Prostate gland (tissue), 2 donors: ENCODE data around the gene CFAP54. TPM values are rescaled to one million over a fixed set of nuclear protein-coding genes. Genes with fewer than 3 reads are reported as not detected.
"Not testable (repeated sequence)": the region's sequence is repeated elsewhere in the genome, so short reads cannot be mapped to it uniquely, and the experiment has no call there.

Source experiments
- DNase-seq: peaks from one replicate; pipeline ENCODE4 v3.0.0-alpha.2; 2019; ENCODE audit warnings: low spot score
- H3K27ac ChIP-seq, 2 donors: fragments of 200-600 bp; sonication (generic); 2 replicates each; pipeline ENCODE4 v1.5.1; 2017 to 2019
- H3K27me3 ChIP-seq: fragments of 200-600 bp; sonication (generic); replicated peaks from 2 replicates; pipeline ENCODE4 v1.5.1; 2019; ENCODE audit not compliant: insufficient read depth
- H3K36me3 ChIP-seq, 2 donors: fragments of 200-600 bp; sonication (generic); 1 replicate in 1 of 2; 2 replicates in 1 of 2; pipeline versions ENCODE4 v1.5.1 to v1.8.1; 2017 to 2019
- H3K4me1 ChIP-seq: fragments of 200-600 bp; sonication (generic); replicated peaks from 2 replicates; pipeline ENCODE4 v1.5.1; 2019
- H3K4me3 ChIP-seq, 2 donors: fragments of 200-600 bp; sonication (generic); 2 replicates each; pipeline ENCODE4 v1.5.1; 2017 to 2019
- H3K9me3 ChIP-seq: fragments of 200-600 bp; sonication (generic); 2 replicates; pipeline ENCODE4 v1.5.1; 2017
- POLR2A ChIP-seq: fragments of 450-650 bp; IDR thresholded peaks from one replicate; pipeline ENCODE4 v1.6.1; 2016; ENCODE audit warnings: antibody characterized with exemption, mild to moderate bottlenecking
- POLR2AphosphoS5 ChIP-seq: sonication (generic); formaldehyde crosslinking; IDR thresholded peaks from one replicate; pipeline ENCODE4 v1.6.1; 2017; ENCODE audit warnings: antibody characterized with exemption
- WGBS: methylation state at CpG from one replicate; pipeline ENCODE4 v1.1.5; 2018; 5-methylcytosine and 5-hydroxymethylcytosine counted together
- intact Hi-C: fragments of 100-400 bp; cut with DNase I; formaldehyde crosslinking; loops from one replicate; pipeline ENCODE4 v1.14.2; 2022
- total RNA-seq, 2 donors: library from RNA; depleted of rRNA; stranded (reverse); fragments of >200 nt; gene quantifications; one replicate each; pipeline ENCODE4 v1.1.0, GENCODE V29; 2016
- TF ChIP-seq, protein P1 (sequence below), 4 experiments: fragments of 200-600 bp in 2 of 4; fragments of 450-650 bp in 2 of 4; sonication (generic) in 2 of 4; IDR thresholded peaks; 1 replicate in 3 of 4; 2 replicates in 1 of 4; pipeline ENCODE4 v1.5.1; 2016 to 2019; ENCODE audit warnings: antibody characterized with exemption in 4 of 4, mild to moderate bottlenecking in 2 of 4, moderate library complexity in 2 of 4

CFAP54 gene
- total RNA-seq, 2 donors from 2014 or later: 0.68 to 2.3 TPM

DNA sequence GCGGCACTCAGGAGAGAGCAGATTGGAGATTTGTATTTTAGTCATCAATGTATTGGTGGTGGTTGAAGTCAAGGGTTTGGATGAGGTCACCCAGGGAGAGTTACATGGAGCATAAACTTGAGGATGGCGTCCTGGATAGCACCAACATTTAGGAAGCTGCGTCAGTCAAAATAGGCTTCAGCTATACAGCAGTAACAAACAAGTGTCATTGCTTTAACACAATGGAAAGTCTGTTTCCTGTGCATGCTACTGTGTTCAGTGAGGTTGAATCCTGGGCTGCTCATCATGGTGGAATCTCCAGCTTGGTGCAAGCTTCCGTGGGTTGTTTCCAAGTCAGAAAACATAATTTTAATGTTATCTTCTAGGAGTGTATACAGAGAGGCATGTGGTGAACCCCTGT is 180.4 kb downstream of the CFAP54 start:
- intact Hi-C loops: no loop called here

GRCh38 chr12:96670334-96670899 is 181.0 kb downstream of the CFAP54 start:
- no peaks in the 10 kb centered on the region for H3K36me3 ChIP-seq
- no peaks in the 10 kb centered on the region for H3K4me1 ChIP-seq
- no peak overlapping the region for H3K4me3 ChIP-seq
- TF ChIP-seq POLR2AphosphoS5 (no peak), POLR2A (no peak)
- TF ChIP-seq, protein P1, sequence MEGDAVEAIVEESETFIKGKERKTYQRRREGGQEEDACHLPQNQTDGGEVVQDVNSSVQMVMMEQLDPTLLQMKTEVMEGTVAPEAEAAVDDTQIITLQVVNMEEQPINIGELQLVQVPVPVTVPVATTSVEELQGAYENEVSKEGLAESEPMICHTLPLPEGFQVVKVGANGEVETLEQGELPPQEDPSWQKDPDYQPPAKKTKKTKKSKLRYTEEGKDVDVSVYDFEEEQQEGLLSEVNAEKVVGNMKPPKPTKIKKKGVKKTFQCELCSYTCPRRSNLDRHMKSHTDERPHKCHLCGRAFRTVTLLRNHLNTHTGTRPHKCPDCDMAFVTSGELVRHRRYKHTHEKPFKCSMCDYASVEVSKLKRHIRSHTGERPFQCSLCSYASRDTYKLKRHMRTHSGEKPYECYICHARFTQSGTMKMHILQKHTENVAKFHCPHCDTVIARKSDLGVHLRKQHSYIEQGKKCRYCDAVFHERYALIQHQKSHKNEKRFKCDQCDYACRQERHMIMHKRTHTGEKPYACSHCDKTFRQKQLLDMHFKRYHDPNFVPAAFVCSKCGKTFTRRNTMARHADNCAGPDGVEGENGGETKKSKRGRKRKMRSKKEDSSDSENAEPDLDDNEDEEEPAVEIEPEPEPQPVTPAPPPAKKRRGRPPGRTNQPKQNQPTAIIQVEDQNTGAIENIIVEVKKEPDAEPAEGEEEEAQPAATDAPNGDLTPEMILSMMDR (IDR thresholded peaks at IDR 0.05): no peak
- intact Hi-C loops: no loop called here
- no peak for DNase-seq
- WGBS: 61% methylated on average over 3 of the region's 3 CpGs
- no peak overlapping the region for H3K27ac ChIP-seq
- no peaks in the 10 kb centered on the region for H3K27me3 ChIP-seq
- H3K9me3 ChIP-seq: no peaks in the 10 kb centered on the region

More for the DNA sequence above, 180.4 kb downstream of the CFAP54 start:
- TF ChIP-seq POLR2A (no peak), POLR2AphosphoS5 (no peak)
- TF ChIP-seq, protein P1 (IDR thresholded peaks at IDR 0.05): no peak
- no peak for DNase-seq
- no peak overlapping the region for H3K27ac ChIP-seq
- no peaks in the 10 kb centered on the region for H3K36me3 ChIP-seq
- H3K4me3 ChIP-seq: no peak overlapping the region
- WGBS: 87% methylated on average over 4 of the region's 4 CpGs
- H3K27me3 ChIP-seq: no peaks in the 10 kb centered on the region
- H3K4me1 ChIP-seq: no peaks in the 10 kb centered on the region
- no peaks in the 10 kb centered on the region for H3K9me3 ChIP-seq

DNA sequence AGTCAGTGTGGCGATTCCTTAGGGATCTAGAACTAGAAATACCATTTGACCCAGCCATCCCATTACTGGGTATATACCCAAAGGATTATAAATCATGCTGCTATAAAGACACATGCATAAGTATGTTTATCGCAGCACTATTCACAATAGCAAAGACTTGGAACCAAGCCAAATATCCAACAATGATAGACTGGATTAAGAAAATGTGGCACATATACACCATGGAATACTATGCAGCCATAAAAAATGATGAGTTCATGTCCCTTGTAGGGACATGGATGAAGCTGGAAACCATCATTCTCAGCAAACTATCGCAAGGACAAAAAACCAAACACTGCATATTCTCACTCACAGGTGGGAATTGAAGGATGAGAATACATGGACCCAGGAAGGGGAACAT is 186.1 kb downstream of the CFAP54 start:
- intact Hi-C loops, H3K36me3 ChIP-seq, H3K27ac ChIP-seq, H3K27me3 ChIP-seq, H3K4me3 ChIP-seq, DNase-seq, H3K9me3 ChIP-seq, H3K4me1 ChIP-seq: not testable (repeated sequence)
- 96% methylated on average over 3 of the region's 3 CpGs for WGBS

GRCh38 chr12:96677363-96677762 is 188.0 kb downstream of the CFAP54 start:
- Histone ChIP-seq H3K36me3 (no peaks in the 10 kb centered on the region), H3K4me3 (no peak overlapping the region), H3K9me3 (no peaks in the 10 kb centered on the region), H3K27ac (no peak overlapping the region), H3K4me1 (no peaks in the 10 kb centered on the region), H3K27me3 (no peaks in the 10 kb centered on the region)
- intact Hi-C loops: no loop called here
- 90% methylated on average over 1 of the region's 1 CpG for WGBS
- TF ChIP-seq, protein P1 (IDR thresholded peaks at IDR 0.05): no peak
- no peak for TF ChIP-seq POLR2A
- no peak for TF ChIP-seq POLR2AphosphoS5
- DNase-seq: no peak

GRCh38 chr12:96687719-96688118 is 198.3 kb downstream of the CFAP54 start:
- WGBS: 55% methylated on average over 4 of the region's 4 CpGs
- intact Hi-C loops: no loop called here
- Histone ChIP-seq H3K9me3 (no peaks in the 10 kb centered on the region), H3K27ac (no peak overlapping the region), H3K4me3 (no peak overlapping the region), H3K36me3 (no peaks in the 10 kb centered on the region), H3K4me1 (no peaks in the 10 kb centered on the region), H3K27me3 (no peaks in the 10 kb centered on the region)
- TF ChIP-seq, protein P1 (IDR thresholded peaks at IDR 0.05): no peak
- TF ChIP-seq POLR2AphosphoS5 (no peak), POLR2A (no peak)
- no peak for DNase-seq
